Prostate gland (tissue), 2 donors: ENCODE results near the gene CTNNA2.

Experiments used
- POLR2A ChIP-seq: fragments of 450-650 bp; IDR thresholded peaks from one replicate; pipeline ENCODE4 v1.6.1; 2016; ENCODE audit warnings: antibody characterized with exemption, mild to moderate bottlenecking
- TF ChIP-seq, protein P1 (sequence below), 4 experiments: fragments of 200-600 bp in 2 of 4; fragments of 450-650 bp in 2 of 4; sonication (generic) in 2 of 4; IDR thresholded peaks; 1 replicate in 3 of 4; 2 replicates in 1 of 4; pipeline ENCODE4 v1.5.1; 2016 to 2019; ENCODE audit warnings: antibody characterized with exemption in 4 of 4, mild to moderate bottlenecking in 2 of 4, moderate library complexity in 2 of 4

DNA sequence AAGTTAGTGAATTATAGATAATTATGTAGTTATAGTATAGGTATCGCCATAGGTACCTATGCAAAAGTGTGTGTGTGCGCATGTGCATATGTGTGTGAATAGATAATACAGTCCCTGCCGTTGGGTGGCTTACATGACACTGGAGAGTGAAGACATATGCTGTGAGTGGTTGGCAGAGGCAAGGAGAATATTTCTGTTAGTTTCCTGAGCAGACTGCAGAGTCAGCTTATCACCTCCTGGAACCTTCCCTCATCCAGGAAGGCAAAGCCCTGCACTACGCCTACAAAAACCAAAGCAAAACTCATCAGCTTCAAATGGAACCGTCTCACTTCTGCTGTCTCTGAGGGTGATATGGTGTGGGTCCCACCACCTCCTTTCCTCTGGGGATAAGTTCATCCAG is 609.8 kb downstream of the CTNNA2 start:
- no peak for TF ChIP-seq POLR2A
- TF ChIP-seq, protein P1, sequence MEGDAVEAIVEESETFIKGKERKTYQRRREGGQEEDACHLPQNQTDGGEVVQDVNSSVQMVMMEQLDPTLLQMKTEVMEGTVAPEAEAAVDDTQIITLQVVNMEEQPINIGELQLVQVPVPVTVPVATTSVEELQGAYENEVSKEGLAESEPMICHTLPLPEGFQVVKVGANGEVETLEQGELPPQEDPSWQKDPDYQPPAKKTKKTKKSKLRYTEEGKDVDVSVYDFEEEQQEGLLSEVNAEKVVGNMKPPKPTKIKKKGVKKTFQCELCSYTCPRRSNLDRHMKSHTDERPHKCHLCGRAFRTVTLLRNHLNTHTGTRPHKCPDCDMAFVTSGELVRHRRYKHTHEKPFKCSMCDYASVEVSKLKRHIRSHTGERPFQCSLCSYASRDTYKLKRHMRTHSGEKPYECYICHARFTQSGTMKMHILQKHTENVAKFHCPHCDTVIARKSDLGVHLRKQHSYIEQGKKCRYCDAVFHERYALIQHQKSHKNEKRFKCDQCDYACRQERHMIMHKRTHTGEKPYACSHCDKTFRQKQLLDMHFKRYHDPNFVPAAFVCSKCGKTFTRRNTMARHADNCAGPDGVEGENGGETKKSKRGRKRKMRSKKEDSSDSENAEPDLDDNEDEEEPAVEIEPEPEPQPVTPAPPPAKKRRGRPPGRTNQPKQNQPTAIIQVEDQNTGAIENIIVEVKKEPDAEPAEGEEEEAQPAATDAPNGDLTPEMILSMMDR (IDR thresholded peaks at IDR 0.05), result no peak
